Ascending aorta (tissue), 2 donors: ENCODE results near the gene DDX20. TPM values are rescaled to one million over a fixed set of nuclear protein-coding genes. Genes with fewer than 3 reads are reported as not detected.
A peak's percentile ranks its signal among the peaks of the same experiment; 100 is the strongest.
"Not testable (repeated sequence)": the region's sequence is repeated elsewhere in the genome, so short reads cannot be mapped to it uniquely, and the experiment has no call there.

Experiments
- DNase-seq, 2 donors: peaks; one replicate each; pipeline ENCODE4 v3.0.0-alpha.2; 2019; ENCODE audit warnings: low spot score in 2 of 2
- H3K27ac ChIP-seq, 2 donors: fragments of 200-600 bp; sonication (generic); one replicate each; pipeline ENCODE4 v1.5.1; 2016 to 2017; ENCODE audit warnings: mild to moderate bottlenecking in 1 of 2
- H3K27me3 ChIP-seq: fragments of 200-600 bp; sonication (generic); one replicate; pipeline ENCODE4 v1.5.1; 2017
- H3K36me3 ChIP-seq, 2 donors: fragments of 200-600 bp; sonication (generic); one replicate each; pipeline ENCODE4 v1.5.1; 2016
- H3K4me1 ChIP-seq, 2 donors: fragments of 200-600 bp; sonication (generic); one replicate each; pipeline ENCODE4 v1.5.1; 2016 to 2017; ENCODE audit warnings: mild to moderate bottlenecking in 1 of 2
- H3K4me3 ChIP-seq, 2 donors: fragments of 200-600 bp; sonication (generic); one replicate each; pipeline ENCODE4 v1.5.1; 2016 to 2017; ENCODE audit warnings: mild to moderate bottlenecking in 1 of 2
- H3K9me3 ChIP-seq, 2 donors: fragments of 200-600 bp; sonication (generic); one replicate each; pipeline ENCODE4 v1.5.1; 2016
- intact Hi-C: fragments of 100-400 bp; cut with DNase I; formaldehyde crosslinking; loops from one replicate; pipeline ENCODE4 v1.15.1; 2023
- total RNA-seq: library from RNA; depleted of rRNA; stranded (reverse); fragments of >200 nt; gene quantifications from one replicate; pipeline ENCODE4 v1.1.0, GENCODE V29; 2016
- TF ChIP-seq, protein P1 (sequence below), 3 experiments: fragments of 200-600 bp in 2 of 3; fragments of 450-650 bp in 1 of 3; sonication (generic) in 2 of 3; IDR thresholded peaks; one replicate each; pipeline ENCODE4 v1.5.1; 2016 to 2019; ENCODE audit warnings: antibody characterized with exemption in 3 of 3, mild to moderate bottlenecking in 1 of 3, moderate library complexity in 1 of 3

DDX20 gene
- total RNA-seq, 1 donor from 2014 or later: 11.3 TPM

DNA sequence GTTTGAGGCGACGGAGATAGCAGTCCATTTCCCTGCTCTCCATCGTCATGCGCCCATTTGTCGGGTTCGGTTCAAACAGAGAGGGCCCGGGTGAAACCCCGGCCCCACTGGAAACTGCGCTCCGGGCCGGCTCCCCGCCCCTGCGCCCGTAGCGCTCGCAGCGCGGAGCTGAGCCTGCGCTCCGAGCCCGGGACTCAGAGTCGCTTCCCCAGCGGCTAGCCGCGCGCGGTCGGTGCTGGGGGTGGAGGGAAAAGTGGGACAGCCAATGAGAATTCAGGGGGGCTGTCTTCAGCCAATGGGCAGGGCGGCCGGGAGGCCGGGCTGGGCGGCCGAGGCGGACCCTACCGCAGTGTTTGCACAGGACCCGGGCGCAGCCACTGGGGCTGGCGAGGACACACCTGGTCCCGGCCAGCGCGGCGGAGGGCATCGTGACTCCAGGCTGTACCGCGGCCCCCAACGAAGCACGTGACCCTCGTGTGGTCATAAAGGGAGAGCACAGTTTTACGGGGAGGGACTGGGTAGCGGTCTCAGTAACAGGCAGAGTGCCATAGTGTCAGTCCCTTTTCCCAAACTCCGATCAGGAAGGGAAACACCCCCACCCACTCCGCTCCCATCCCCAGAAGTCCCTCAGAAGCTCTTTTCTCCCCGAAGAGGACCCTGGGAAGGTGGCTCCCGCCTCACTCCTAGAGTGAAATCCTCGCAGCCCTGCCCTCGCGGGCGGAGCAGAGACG lies 16.3 kb upstream of the DDX20 start, which contains the start of gene INKA2:
INKA2 (minus strand) TSS at position 202 of the 731 bp plus-strand sequence; CDS start at position 49, 153 bp downstream.
- peak within 1 kb of the TSS; percentile 95 for H3K27ac ChIP-seq
- no peaks in the 10 kb centered on the region for H3K36me3 ChIP-seq
- peaks cover 0 to 14% of the 10 kb centered on the region in 2 donors for H3K4me1 ChIP-seq
- TF ChIP-seq, protein P1, sequence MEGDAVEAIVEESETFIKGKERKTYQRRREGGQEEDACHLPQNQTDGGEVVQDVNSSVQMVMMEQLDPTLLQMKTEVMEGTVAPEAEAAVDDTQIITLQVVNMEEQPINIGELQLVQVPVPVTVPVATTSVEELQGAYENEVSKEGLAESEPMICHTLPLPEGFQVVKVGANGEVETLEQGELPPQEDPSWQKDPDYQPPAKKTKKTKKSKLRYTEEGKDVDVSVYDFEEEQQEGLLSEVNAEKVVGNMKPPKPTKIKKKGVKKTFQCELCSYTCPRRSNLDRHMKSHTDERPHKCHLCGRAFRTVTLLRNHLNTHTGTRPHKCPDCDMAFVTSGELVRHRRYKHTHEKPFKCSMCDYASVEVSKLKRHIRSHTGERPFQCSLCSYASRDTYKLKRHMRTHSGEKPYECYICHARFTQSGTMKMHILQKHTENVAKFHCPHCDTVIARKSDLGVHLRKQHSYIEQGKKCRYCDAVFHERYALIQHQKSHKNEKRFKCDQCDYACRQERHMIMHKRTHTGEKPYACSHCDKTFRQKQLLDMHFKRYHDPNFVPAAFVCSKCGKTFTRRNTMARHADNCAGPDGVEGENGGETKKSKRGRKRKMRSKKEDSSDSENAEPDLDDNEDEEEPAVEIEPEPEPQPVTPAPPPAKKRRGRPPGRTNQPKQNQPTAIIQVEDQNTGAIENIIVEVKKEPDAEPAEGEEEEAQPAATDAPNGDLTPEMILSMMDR (IDR thresholded peaks at IDR 0.05): peak in 1 of 3 experiments; percentile 25
- peak; percentile 77 to 93 for DNase-seq
- peak within 1 kb of the TSS; percentile 78 to 88 for H3K4me3 ChIP-seq
- intact Hi-C loops: loop anchor here (1.0 to 10.0 kb wide), 5 partner anchors 16 to 965 kb away; partner anchors contain the start of genes DDX20 and RHOC
- H3K27me3 ChIP-seq: no peaks in the 10 kb centered on the region
- H3K9me3 ChIP-seq: no peaks in the 10 kb centered on the region

DNA sequence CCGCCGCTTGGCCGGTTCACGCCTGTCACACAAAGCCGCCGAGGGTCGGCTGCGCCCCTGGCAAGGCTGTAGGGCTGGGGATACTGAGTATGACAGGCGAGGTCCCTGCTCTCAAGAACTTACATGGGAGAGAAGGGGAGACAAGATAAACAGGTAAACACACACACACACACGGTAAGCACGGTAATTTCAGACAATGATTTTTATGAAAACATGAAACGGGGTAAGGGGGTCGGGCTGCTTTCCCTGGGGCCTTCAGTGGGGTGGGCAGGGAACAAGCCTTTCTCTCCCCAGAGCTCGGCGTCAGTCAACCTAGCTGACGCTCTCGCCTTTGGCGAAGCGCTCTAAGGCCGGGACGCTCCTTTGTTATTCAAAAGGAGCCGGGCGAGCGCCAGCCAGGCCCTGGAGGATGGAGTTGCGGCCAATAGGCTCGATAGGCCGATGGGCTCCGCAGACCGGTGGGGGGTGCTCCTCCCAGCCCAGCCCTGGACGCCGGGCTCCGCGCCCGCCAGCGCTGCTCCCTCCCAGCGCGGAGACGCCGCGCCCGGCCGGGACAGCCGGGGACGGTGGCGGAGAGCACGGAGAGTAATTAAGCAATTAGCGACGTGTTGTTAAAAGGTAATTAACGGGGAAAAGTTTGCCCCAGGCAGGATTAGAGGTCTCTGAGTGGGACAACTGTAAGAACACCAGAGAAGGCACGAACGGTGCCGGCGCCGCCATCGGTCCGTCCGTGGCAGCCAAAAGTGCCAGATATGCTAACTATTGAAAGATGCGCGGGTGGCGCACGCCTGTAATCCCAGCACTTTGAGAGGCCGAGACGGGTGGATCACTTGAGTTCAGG lies 15.6 kb upstream of the DDX20 start:
- peak in 1 of 2 donors; percentile 87 for DNase-seq
- intact Hi-C loops: loop anchor here (1.0 to 10.0 kb wide), 5 partner anchors 15 to 965 kb away; partner anchors contain the start of genes DDX20 and RHOC
- H3K4me1 ChIP-seq: peaks cover 0 to 14% of the 10 kb centered on the region in 2 donors
- H3K9me3 ChIP-seq: no peaks in the 10 kb centered on the region
- no peaks in the 10 kb centered on the region for H3K27me3 ChIP-seq
- TF ChIP-seq, protein P1 (IDR thresholded peaks at IDR 0.05): peak in 1 of 3 experiments; percentile 6
- H3K36me3 ChIP-seq: no peaks in the 10 kb centered on the region
- H3K4me3 ChIP-seq: peak overlapping the region; percentile 78 to 88
- peak overlapping the region; percentile 95 for H3K27ac ChIP-seq

DNA sequence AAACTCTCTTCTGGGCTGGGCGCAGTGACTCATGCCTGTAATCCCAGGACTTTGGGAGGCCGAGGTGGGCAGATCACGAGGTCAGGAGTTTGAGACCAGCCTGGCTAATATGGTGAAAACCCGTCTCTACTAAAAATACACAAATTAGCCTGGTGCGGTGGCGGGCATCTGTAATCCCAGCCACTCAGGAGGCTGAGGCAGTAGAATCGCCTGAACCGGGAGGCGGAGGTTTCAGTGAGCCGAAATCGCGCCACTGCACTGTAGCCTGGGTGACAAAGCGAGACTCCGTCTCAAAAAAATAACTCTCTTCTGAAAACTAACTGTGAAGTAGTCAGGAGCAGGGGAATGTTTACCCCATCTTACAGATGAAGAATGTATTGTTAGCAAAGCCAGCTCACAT lies 13.4 kb upstream of the DDX20 start:
- DNase-seq, H3K9me3 ChIP-seq, H3K27me3 ChIP-seq, intact Hi-C loops, H3K36me3 ChIP-seq, H3K27ac ChIP-seq, H3K4me3 ChIP-seq, H3K4me1 ChIP-seq: not testable (repeated sequence)

GRCh38 chr1:111742938-111743549 lies 12.7 kb upstream of the DDX20 start:
- no peak for DNase-seq
- TF ChIP-seq, protein P1 (IDR thresholded peaks at IDR 0.05): no peak
- Histone ChIP-seq H3K27ac (no peak overlapping the region), H3K4me3 (no peak overlapping the region), H3K4me1 (peaks cover 0 to 1% of the 10 kb centered on the region in 2 donors), H3K27me3 (no peaks in the 10 kb centered on the region), H3K9me3 (no peaks in the 10 kb centered on the region), H3K36me3 (no peaks in the 10 kb centered on the region)
- intact Hi-C loops: no loop called here

- intact Hi-C loops: no loop called here
- H3K27me3 ChIP-seq: no peaks in the 10 kb centered on the region
- H3K27ac ChIP-seq: no peak overlapping the region
- H3K36me3 ChIP-seq: no peaks in the 10 kb centered on the region
- TF ChIP-seq, protein P1 (IDR thresholded peaks at IDR 0.05): no peak
- no peak overlapping the region for H3K4me3 ChIP-seq
- no peak for DNase-seq
- H3K9me3 ChIP-seq: no peaks in the 10 kb centered on the region
- H3K4me1 ChIP-seq: no peaks in the 10 kb centered on the region
Measured at GRCh38 chr1:111743679-111744101, 12.0 kb upstream of the DDX20 start.
